ENCODE results near the gene RASL11A.

DNA sequence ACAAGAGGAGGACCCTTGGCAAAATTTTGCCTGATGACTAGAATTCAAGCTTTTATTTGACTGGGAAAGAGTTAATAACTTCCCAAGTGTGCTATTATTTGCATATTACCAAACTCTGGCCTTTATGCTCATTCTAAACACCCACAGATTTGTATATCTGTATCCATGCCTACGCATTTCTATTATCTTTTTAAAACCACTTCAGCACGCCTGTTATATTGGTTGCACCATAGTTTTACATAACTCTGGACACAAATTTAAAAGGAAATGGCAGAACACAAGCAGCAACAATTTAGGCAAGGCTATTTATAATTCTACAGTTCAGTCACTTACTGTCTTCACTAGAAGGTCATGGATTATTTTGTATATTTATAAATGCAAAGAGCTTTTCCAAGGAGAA is 3.7 kb upstream of the RASL11A start:
- TF ChIP-seq, protein P1, sequence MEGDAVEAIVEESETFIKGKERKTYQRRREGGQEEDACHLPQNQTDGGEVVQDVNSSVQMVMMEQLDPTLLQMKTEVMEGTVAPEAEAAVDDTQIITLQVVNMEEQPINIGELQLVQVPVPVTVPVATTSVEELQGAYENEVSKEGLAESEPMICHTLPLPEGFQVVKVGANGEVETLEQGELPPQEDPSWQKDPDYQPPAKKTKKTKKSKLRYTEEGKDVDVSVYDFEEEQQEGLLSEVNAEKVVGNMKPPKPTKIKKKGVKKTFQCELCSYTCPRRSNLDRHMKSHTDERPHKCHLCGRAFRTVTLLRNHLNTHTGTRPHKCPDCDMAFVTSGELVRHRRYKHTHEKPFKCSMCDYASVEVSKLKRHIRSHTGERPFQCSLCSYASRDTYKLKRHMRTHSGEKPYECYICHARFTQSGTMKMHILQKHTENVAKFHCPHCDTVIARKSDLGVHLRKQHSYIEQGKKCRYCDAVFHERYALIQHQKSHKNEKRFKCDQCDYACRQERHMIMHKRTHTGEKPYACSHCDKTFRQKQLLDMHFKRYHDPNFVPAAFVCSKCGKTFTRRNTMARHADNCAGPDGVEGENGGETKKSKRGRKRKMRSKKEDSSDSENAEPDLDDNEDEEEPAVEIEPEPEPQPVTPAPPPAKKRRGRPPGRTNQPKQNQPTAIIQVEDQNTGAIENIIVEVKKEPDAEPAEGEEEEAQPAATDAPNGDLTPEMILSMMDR (IDR thresholded peaks at IDR 0.05 in 8 of 11, conservative IDR thresholded peaks at IDR 0.05 in 3 of 11) = no peak
- TF ChIP-seq POLR2AphosphoS5 (IDR thresholded peaks at IDR 0.05) = no peak

All from spleen (tissue), 7 donors.